Right lobe of liver (tissue), 4 donors: ENCODE measurements around the gene STXBP6.

ENCODE experiments used
- POLR2A ChIP-seq: fragments of 450-650 bp; IDR thresholded peaks from one replicate; pipeline ENCODE4 v1.6.1; 2017; ENCODE audit warnings: antibody characterized with exemption, mild to moderate bottlenecking
- TF ChIP-seq, protein P1 (sequence below), 4 donors: fragments of 200-600 bp in 3 of 4; fragments of 450-650 bp in 1 of 4; IDR thresholded peaks; one replicate each; pipeline versions ENCODE4 v1.5.1 to v1.8.0; 2016 to 2022; ENCODE audit warnings: antibody characterized with exemption in 4 of 4, mild to moderate bottlenecking in 2 of 4
- donor health status: DM: no; HTN: no; CAD: no.
- donor health status: DM: no; HTN: no; CAD: no.
- donor health status: DM: no; HTN: yes; CAD: no.

DNA sequence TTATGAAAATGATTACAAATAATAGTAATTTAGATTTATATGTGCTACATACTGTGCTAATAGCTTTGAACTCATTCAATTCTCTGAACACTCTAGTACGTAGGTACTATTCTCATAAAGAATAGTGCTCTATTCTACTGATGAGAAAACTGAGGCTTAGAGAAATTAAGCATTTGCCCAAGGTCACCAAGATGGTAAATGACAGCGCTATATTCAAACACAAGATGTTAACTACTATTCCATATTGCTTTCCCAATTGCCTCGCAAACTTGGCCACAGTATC lies 233.1 kb downstream of the STXBP6 start:
- TF ChIP-seq, protein P1, sequence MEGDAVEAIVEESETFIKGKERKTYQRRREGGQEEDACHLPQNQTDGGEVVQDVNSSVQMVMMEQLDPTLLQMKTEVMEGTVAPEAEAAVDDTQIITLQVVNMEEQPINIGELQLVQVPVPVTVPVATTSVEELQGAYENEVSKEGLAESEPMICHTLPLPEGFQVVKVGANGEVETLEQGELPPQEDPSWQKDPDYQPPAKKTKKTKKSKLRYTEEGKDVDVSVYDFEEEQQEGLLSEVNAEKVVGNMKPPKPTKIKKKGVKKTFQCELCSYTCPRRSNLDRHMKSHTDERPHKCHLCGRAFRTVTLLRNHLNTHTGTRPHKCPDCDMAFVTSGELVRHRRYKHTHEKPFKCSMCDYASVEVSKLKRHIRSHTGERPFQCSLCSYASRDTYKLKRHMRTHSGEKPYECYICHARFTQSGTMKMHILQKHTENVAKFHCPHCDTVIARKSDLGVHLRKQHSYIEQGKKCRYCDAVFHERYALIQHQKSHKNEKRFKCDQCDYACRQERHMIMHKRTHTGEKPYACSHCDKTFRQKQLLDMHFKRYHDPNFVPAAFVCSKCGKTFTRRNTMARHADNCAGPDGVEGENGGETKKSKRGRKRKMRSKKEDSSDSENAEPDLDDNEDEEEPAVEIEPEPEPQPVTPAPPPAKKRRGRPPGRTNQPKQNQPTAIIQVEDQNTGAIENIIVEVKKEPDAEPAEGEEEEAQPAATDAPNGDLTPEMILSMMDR (IDR thresholded peaks at IDR 0.05) = no peak
- no peak for TF ChIP-seq POLR2A
